ENCODE data around the gene KCNQ4.

The KCNQ4 gene

GRCh38 chr1:40783001-40783905 is at the start of gene KCNQ4:
Gene KCNQ4, plus strand, starts transcription at chr1:40783787. Its CDS starts 307 bp downstream, at chr1:40784094.
- DNase-seq, result no peak

GRCh38 chr1:40734882-40735628 is 48.5 kb upstream of the KCNQ4 start:
- no peak for DNase-seq

- DNase-seq, result no peak
Observed at GRCh38 chr1:40736085-40736531, 47.5 kb upstream of the KCNQ4 start.

- no peak for DNase-seq
Observed at GRCh38 chr1:40738831-40739230, 44.8 kb upstream of the KCNQ4 start.

- DNase-seq, result no peak
Observed at GRCh38 chr1:40739455-40740008, 44.1 kb upstream of the KCNQ4 start.

GRCh38 chr1:40740039-40740996 is 43.3 kb upstream of the KCNQ4 start:
- DNase-seq, result no peak

- no peak for DNase-seq
Observed at GRCh38 chr1:40740997-40741736, 42.4 kb upstream of the KCNQ4 start.

GRCh38 chr1:40742363-40743061 is 41.1 kb upstream of the KCNQ4 start:
- peak in 1 of 2 experiments; percentile 13 for DNase-seq

- DNase-seq, result no peak
Observed at GRCh38 chr1:40743452-40743851, 40.1 kb upstream of the KCNQ4 start.

GRCh38 chr1:40743860-40744259 is 39.7 kb upstream of the KCNQ4 start:
- DNase-seq, result no peak

- no peak for DNase-seq
Observed at GRCh38 chr1:40745176-40745575, 38.4 kb upstream of the KCNQ4 start.

- DNase-seq, result no peak
Observed at GRCh38 chr1:40746344-40747090, 37.1 kb upstream of the KCNQ4 start.

- DNase-seq, result no peak
Observed at GRCh38 chr1:40748841-40749718, 34.5 kb upstream of the KCNQ4 start.

GRCh38 chr1:40749817-40750216 is 33.8 kb upstream of the KCNQ4 start:
- no peak for DNase-seq

- DNase-seq, result no peak
Observed at GRCh38 chr1:40750451-40750908, 33.1 kb upstream of the KCNQ4 start.

- DNase-seq, result no peak
Observed at GRCh38 chr1:40751802-40752201, 31.8 kb upstream of the KCNQ4 start.

- no peak for DNase-seq
Observed at GRCh38 chr1:40753142-40753882, 30.3 kb upstream of the KCNQ4 start.

GRCh38 chr1:40754201-40754600 is 29.4 kb upstream of the KCNQ4 start:
- DNase-seq, result no peak
